Transverse colon (tissue), 4 donors: Measurements from ENCODE around the gene NPHP3. TPM values are rescaled to one million over a fixed set of nuclear protein-coding genes. Genes with fewer than 3 reads are reported as not detected.

Source experiments
- DNase-seq: peaks from one replicate; pipeline ENCODE4 v3.0.0-alpha.2; 2019
- H3K27ac ChIP-seq, 4 donors: fragments of 200-600 bp; sonication (generic); 2 replicates each; pipeline ENCODE4 v1.5.1; 2016 to 2018; ENCODE audit warnings: inconsistent platforms in 4 of 4
- H3K27me3 ChIP-seq: fragments of 200-600 bp; sonication (generic); 2 replicates; pipeline ENCODE4 v1.5.1; 2017; ENCODE audit warnings: inconsistent platforms
- H3K36me3 ChIP-seq, 4 donors: fragments of 200-600 bp; sonication (generic); 2 replicates each; pipeline ENCODE4 v1.5.1; 2017 to 2019; ENCODE audit warnings: inconsistent platforms in 4 of 4
- H3K4me1 ChIP-seq, 4 donors: fragments of 200-600 bp; sonication (generic); 2 replicates each; pipeline ENCODE4 v1.5.1; 2017 to 2020; ENCODE audit warnings: inconsistent platforms in 4 of 4
- H3K4me3 ChIP-seq, 4 donors: fragments of 200-600 bp; sonication (generic); 1 replicate in 1 of 4; 2 replicates in 3 of 4; pipeline versions ENCODE4 v1.5.1 to v1.6.1; 2017 to 2019; ENCODE audit warnings: inconsistent platforms in 4 of 4
- H3K9me3 ChIP-seq, 2 donors: fragments of 200-600 bp; sonication (generic); 2 replicates each; pipeline ENCODE4 v1.5.1; 2017 to 2019; ENCODE audit warnings: inconsistent platforms in 2 of 2
- EP300 ChIP-seq: sonication (generic); formaldehyde crosslinking; IDR thresholded peaks from one replicate; pipeline ENCODE4 v1.6.1; 2017; ENCODE audit warnings: antibody characterized with exemption, low read depth
- POLR2A ChIP-seq: fragments of 450-650 bp; IDR thresholded peaks from one replicate; pipeline ENCODE4 v1.6.1; 2016; ENCODE audit warnings: antibody characterized with exemption, mild to moderate bottlenecking, moderate library complexity
- POLR2AphosphoS5 ChIP-seq, 3 donors: sonication (generic); formaldehyde crosslinking; IDR thresholded peaks; one replicate each; pipeline ENCODE4 v1.6.1; 2016; ENCODE audit warnings: antibody characterized with exemption in 3 of 3
- WGBS, 2 donors: methylation state at CpG; one replicate each; pipeline ENCODE4 v1.1.5; 2018; ENCODE audit warnings: low coverage in 1 of 2; 5-methylcytosine and 5-hydroxymethylcytosine counted together
- in situ Hi-C, 4 donors: fragments of 200-750 bp; cut with MboI; loops; one replicate each; pipeline versions ENCODE4 v1.15.0 to v1.15.1; 2017; ENCODE audit warnings: low sequenced_read_pairs in 3 of 4, low pct_ligation_motif_present in 1 of 4, low pct_unique_long_range_greater_than_20kb in 1 of 4
- intact Hi-C: fragments of 100-400 bp; cut with DNase I; formaldehyde crosslinking; loops from one replicate; pipeline ENCODE4 v1.15.1; 2023; ENCODE audit warnings: low total_unique reads
- total RNA-seq, 4 donors: library from RNA; depleted of rRNA; stranded (reverse); fragments of >200 nt; gene quantifications; one replicate each; pipeline ENCODE4 v1.1.0, GENCODE V29; 2016
- TF ChIP-seq, protein P1 (sequence below), 5 experiments: fragments of 200-600 bp in 3 of 5; fragments of 450-650 bp in 2 of 5; sonication (generic) in 3 of 5; IDR thresholded peaks; 1 replicate in 2 of 5; 2 replicates in 3 of 5; pipeline ENCODE4 v1.5.1; 2016 to 2017; ENCODE audit warnings: antibody characterized with exemption in 5 of 5, inconsistent platforms in 3 of 5, mild to moderate bottlenecking in 2 of 5, moderate library complexity in 1 of 5

The NPHP3 gene
- total RNA-seq, 4 donors from 2014 or later = 40.1 to 83.0 (median 64.7) TPM

DNA sequence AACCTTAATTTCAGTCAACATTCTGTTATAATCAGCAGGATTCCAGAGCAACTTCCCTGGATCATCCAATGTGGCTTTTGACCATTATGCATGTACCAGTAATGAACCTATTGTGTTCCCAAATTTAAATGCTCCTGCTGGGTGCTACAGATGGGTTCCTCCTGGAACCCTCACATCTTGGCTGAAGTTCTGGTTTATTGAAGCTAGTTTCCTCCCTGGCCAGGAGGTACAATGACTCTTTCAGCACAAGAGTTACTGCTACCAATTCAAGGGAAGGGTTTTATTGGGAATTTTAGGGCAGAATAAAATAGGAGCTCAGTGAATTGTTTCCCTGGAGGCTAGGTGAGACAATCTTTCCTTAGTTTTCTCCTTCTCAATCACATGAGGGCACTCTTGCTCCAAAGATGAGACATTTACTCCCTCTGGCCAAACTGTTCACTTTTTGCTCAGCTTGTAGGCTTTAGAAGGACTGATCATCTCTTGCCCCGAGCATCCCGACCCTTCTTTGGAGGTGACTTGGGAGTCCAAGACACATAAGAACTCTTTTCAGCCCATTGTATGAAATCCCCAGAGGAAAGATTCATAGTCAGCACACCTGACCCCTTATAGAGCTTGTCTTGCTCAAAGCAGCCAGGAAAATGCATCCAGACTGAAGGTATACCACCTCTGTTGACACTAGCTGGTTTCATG is 8.8 kb upstream of the NPHP3 start:
- no peak for DNase-seq
- intact Hi-C loops (no loop called here), in situ Hi-C loops (loop anchor here (5.0 to 25.0 kb wide), 7 partner anchors 306 to 1206 kb away; partner anchors contain the start of gene TMEM108 (in 4 of the 4))
- Histone ChIP-seq H3K36me3 (no peaks in the 10 kb centered on the region), H3K4me3 (no peak overlapping the region), H3K9me3 (no peaks in the 10 kb centered on the region), H3K27me3 (peaks cover 9% of the 10 kb centered on the region), H3K27ac (no peak overlapping the region), H3K4me1 (no peaks in the 10 kb centered on the region)
- 0 to 15% methylated on average over 1 to 2 of the region's 2 CpGs for WGBS, 2 donors
- TF ChIP-seq, protein P1, sequence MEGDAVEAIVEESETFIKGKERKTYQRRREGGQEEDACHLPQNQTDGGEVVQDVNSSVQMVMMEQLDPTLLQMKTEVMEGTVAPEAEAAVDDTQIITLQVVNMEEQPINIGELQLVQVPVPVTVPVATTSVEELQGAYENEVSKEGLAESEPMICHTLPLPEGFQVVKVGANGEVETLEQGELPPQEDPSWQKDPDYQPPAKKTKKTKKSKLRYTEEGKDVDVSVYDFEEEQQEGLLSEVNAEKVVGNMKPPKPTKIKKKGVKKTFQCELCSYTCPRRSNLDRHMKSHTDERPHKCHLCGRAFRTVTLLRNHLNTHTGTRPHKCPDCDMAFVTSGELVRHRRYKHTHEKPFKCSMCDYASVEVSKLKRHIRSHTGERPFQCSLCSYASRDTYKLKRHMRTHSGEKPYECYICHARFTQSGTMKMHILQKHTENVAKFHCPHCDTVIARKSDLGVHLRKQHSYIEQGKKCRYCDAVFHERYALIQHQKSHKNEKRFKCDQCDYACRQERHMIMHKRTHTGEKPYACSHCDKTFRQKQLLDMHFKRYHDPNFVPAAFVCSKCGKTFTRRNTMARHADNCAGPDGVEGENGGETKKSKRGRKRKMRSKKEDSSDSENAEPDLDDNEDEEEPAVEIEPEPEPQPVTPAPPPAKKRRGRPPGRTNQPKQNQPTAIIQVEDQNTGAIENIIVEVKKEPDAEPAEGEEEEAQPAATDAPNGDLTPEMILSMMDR (IDR thresholded peaks at IDR 0.05) = peak in 3 of 5 experiments; percentile 10 to 21 (median 19)
- no peak for TF ChIP-seq POLR2A

DNA sequence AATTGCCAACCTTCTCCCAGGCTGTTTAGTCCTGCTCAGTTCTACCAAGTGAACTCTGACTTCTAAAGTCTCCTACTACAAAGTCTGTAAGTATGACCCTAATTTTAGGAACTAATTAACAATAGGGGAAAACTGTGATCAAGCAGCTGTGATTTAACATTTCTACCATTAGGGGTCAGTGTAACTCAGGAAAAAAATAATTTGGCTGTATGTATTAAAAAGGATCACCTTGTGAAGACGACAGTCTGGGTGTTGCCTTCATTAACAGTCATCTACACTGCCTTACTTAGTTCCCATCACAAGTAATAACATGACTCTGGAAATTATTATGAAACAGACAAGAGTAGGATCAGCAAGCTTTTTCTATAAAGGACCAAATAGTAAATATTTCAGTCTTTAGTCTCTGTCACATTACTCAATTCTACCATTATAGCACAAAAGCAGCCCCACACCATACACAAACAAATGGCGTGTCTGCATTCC is 4.2 kb upstream of the NPHP3 start:
- Histone ChIP-seq H3K36me3 (no peaks in the 10 kb centered on the region), H3K27ac (no peak overlapping the region), H3K9me3 (no peaks in the 10 kb centered on the region), H3K27me3 (no peaks in the 10 kb centered on the region), H3K4me1 (peaks cover 0 to 8% (median 5%) of the 10 kb centered on the region in 4 donors), H3K4me3 (no peak overlapping the region)
- intact Hi-C loops (loop anchor here (10.0 kb wide), 1 partner anchor 688 kb away; no protein-coding TSS in a partner anchor), in situ Hi-C loops (loop anchor here (25.0 kb wide), 4 partner anchors 311 to 1211 kb away; partner anchors contain the start of gene TMEM108 (in 4 of the 4))
- TF ChIP-seq EP300 (no peak), POLR2A (no peak), POLR2AphosphoS5 (IDR thresholded peaks at IDR 0.05) (no peak)
- TF ChIP-seq, protein P1 (IDR thresholded peaks at IDR 0.05) = peak; percentile 71 to 89 (median 81)
- 0 to 15% methylated on average over 1 to 2 of the region's 2 CpGs for whole genome bisulfite sequencing, 2 donors
- no peak for DNase-seq

DNA sequence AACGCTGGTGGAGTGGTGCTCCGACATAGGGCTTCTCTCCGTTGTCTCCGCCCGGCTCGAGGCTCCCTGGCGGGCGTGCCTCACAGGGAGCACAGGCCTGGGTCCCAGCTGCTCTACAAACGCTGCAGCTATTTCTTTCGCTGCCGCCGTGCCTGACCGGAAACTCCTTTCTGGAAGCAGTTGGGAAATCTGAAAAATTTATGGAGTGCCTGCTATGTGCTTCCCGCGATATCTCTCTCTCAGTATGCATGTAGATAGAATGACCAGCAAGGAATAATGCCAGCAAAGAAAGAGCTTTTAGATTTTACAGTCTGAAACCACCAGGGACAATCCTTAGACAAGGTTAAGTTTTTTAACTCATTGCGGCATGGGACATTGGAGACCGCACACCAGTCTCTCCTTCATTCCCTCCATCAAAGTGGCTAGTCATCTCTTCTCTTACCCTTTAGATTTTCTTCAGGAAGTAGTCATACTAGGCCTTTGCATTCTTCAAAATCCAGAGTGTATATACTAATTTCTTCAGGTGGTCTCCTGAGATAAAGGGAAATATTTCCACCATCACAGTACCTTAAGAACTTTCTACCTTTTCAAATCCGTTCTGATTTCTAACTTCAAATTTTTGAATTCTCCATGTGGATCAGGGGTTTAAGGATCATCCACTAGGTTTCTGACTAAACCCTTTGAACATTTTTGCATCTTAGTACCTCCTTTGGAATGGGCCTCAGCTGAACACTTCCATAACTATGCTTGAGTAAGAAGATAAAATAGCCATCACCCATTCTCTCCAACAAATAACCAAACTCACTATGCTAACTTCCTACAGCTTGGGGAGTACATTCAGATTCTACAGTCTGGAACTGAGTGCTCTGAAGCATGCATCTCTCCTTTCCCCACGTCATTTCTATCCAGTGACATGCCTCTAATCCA is 1.1 kb upstream of the NPHP3 start:
- H3K27me3 ChIP-seq = no peaks in the 10 kb centered on the region
- TF ChIP-seq POLR2A = peak; percentile 36
- TF ChIP-seq, protein P1 (IDR thresholded peaks at IDR 0.05) = peak in 1 of 5 experiments; percentile 34
- TF ChIP-seq EP300 = no peak
- TF ChIP-seq POLR2AphosphoS5 (IDR thresholded peaks at IDR 0.05) = peak in 2 of 3 donors; percentile 52 to 55
- WGBS, 2 donors = 13 to 39% methylated on average over 6 to 19 of the region's 19 CpGs
- peak overlapping the region; percentile 85 to 91 (median 88) for H3K27ac ChIP-seq
- in situ Hi-C loops = no loop called here
- peak overlapping the region; percentile 19 to 66 (median 62) for H3K4me3 ChIP-seq
- H3K4me1 ChIP-seq = peaks cover 5 to 39% (median 24%) of the 10 kb centered on the region in 4 donors
- intact Hi-C loops = loop anchor here (10.0 kb wide), 1 partner anchor 692 kb away; no protein-coding TSS in a partner anchor
- no peaks in the 10 kb centered on the region for H3K9me3 ChIP-seq
- DNase-seq = no peak
- H3K36me3 ChIP-seq = peaks cover 0 to 4% (median 0%) of the 10 kb centered on the region in 4 donors
